ENCODE results near the gene ZNF491.

Gene ZNF491

GRCh38 chr19:11856596-11857250 lies 58.4 kb downstream of the ZNF491 start:
- in situ Hi-C loops (cut with MboI; ENCODE audit: low pct_unique_long_range_greater_than_20kb, low sequenced_read_pairs), result no loop called here

More at GRCh38 chr19:11856596-11857250, 58.4 kb downstream of the ZNF491 start:
- DNase-seq, result no peak

All from KBM-7 (cell line).